Thymus (tissue), 11 donors: Measurements from ENCODE around the gene FTO. TPM values are rescaled to one million over a fixed set of nuclear protein-coding genes. Genes with fewer than 3 reads are reported as not detected.

Source experiments
- DNase-seq, 9 donors: peaks; one replicate each; pipeline ENCODE4 v3.0.0-alpha.2; 2013; ENCODE audit warnings: low spot score in 9 of 9, low read depth in 6 of 9, missing footprints in 1 of 9
- H3K27ac ChIP-seq, 2 donors: one replicate each; pipeline ENCODE4 v1.5.1; 2013; ENCODE audit warnings: control low read depth in 1 of 2, low read depth in 1 of 2, low read length in 1 of 2, mild to moderate bottlenecking in 1 of 2, moderate library complexity in 1 of 2
- H3K27me3 ChIP-seq, 2 donors: one replicate each; pipeline ENCODE4 v1.5.1; 2013; ENCODE audit warnings: low read length in 1 of 2; ENCODE audit not compliant: control insufficient read depth in 2 of 2, insufficient read depth in 1 of 2
- H3K36me3 ChIP-seq, 2 donors: one replicate each; pipeline ENCODE4 v1.5.1; 2013; ENCODE audit warnings: low read length in 1 of 2, mild to moderate bottlenecking in 1 of 2, moderate library complexity in 1 of 2; ENCODE audit not compliant: control insufficient read depth in 2 of 2, insufficient read depth in 2 of 2
- H3K4me1 ChIP-seq, 2 donors: one replicate each; pipeline ENCODE4 v1.5.1; 2013; ENCODE audit warnings: low read length in 2 of 2; ENCODE audit not compliant: control insufficient read depth in 2 of 2, insufficient read depth in 2 of 2
- H3K4me3 ChIP-seq, 2 donors: one replicate each; pipeline ENCODE4 v1.5.1; 2013; ENCODE audit warnings: low read length in 2 of 2, control low read depth in 1 of 2, mild to moderate bottlenecking in 1 of 2
- H3K9me3 ChIP-seq, 2 donors: one replicate each; pipeline ENCODE4 v1.5.1; 2013; ENCODE audit warnings: low read length in 1 of 2, mild to moderate bottlenecking in 1 of 2; ENCODE audit not compliant: control insufficient read depth in 2 of 2, insufficient read depth in 1 of 2
- WGBS: extraction: QIAGEN DNeasy Blood & Tissue Kit; methylation state at CpG from one replicate; pipeline ENCODE4 v1.1.7; 2013; 5-methylcytosine and 5-hydroxymethylcytosine counted together
- polyA plus RNA-seq: library from polyadenylated mRNA; stranded (reverse); fragments of 200-250 nt; gene quantifications from one replicate; pipeline ENCODE4 v1.2.3, GENCODE V29; 2013
- total RNA-seq: library from RNA; stranded (reverse); fragments of 120-200 nt; gene quantifications from one replicate; pipeline ENCODE4 v1.2.4, GENCODE V29; 2013
- donor health status: healthy.

FTO gene
- total and polyA plus RNA-seq, 2 donors = 13.7 to 34.5 TPM

DNA sequence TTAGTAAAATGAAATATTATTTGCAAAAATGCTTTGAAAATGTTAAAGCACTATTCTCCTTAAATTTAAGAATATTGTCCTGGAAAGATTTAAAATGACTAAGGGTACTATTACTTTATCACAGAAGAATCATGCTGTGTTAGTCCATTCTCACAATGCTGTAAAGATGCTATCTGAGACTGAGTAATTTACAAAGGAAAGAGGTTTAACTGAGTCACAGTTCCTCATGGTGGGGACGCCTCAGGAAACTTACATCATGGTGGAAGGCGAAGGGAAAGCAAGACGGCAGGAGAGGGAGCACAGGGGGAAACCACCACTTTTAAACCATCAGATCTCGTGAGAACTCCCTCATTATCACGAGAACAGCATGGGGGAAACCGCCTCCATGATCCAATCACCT lies 337.0 kb downstream of the FTO start:
- no peak overlapping the region for H3K4me3 ChIP-seq
- WGBS = 98% methylated on average over 6 of the region's 6 CpGs
- H3K4me1 ChIP-seq = no peaks in the 10 kb centered on the region
- no peak overlapping the region for H3K27ac ChIP-seq
- no peaks in the 10 kb centered on the region for H3K27me3 ChIP-seq
- peaks cover 0 to 4% of the 10 kb centered on the region in 2 donors for H3K9me3 ChIP-seq
- H3K36me3 ChIP-seq = no peaks in the 10 kb centered on the region
- no peak for DNase-seq

DNA sequence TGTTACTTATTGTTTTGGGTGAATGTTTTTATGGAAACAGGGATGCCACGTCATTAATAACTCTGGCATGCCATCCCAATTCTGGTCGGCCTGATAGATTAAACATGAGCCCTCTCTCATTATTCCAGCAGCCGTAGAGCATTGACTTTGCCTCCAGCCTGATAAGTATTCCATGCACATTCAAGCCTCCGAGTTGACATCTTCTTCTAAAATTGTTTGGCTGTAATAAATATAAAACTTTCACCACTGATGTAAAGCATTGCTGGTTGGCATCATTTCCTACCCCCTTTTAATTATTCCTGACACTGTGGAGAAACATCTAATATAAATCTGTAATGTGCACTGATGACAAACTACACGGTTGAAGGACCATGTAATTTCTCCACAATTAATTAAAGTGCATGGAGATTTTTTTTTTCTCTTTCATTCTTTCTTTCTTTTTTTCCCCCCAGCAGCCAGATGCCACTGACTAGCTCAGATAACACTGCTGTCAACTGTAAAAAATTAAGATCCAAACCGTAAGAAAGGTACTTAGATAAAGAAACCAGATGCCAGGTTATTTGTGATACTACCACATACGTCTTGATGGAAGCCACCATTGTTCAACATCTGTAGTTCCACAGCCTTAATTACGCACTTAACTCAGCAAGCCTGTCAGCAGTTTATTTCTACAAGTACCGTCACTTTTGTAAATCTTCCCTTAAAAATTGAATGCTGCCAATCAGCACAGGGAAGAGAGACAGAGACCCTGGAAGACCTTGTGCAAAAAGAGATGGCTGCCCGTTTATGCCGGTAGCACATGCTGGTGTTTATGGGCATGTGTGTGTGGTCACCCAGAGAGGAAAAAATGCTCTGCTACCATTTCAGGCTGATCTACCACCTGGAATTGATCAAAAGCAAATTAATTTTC lies 344.9 kb downstream of the FTO start:
- WGBS = 83% methylated on average over 11 of the region's 11 CpGs
- Histone ChIP-seq H3K27ac (peak overlapping the region in 1 of 2 donors; percentile 80), H3K4me1 (peaks cover 7 to 40% of the 10 kb centered on the region in 2 donors), H3K4me3 (no peak overlapping the region), H3K9me3 (no peaks in the 10 kb centered on the region), H3K36me3 (no peaks in the 10 kb centered on the region), H3K27me3 (no peaks in the 10 kb centered on the region)
- peak in 1 of 9 donors; percentile 12 for DNase-seq

DNA sequence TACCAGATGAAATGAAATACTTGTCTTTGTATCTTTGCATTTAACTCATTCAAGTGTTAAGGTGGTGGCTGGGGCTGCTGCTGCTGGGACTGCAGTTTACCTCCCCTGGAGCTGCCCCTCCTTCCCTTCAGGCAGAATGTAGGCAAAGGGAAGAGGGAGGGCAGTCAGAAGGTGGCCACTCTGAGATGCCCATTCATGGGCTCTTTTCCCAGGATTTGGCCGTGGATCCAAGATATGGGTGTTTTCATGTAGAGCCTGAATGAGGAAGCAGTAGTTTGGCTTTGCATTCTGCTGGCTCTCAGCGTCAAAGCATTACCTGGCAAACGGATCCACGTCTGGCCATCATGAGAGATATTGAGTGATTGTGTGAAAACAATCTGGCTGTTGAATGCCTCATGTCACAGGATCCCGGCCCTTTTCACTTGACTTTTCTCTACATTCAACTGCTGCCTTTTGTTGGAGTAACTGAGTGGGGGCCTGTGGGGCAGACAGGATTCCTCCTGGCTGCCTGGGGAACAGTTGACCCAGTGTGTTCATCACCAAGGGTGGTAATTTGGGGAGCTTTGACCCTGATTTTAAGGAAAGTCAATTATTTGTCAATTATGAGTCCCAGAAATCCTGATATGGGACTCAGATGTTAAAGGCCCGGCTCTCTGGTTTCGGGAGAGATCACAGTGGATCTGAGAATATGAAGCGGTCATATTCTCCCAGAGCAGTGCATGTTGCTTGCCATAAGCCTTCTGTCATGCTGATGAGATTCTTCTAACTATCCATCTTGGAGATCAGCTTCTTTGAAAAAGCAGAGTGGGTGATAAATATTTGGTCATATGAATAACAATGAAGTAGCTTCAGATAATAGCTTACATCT lies 345.9 kb downstream of the FTO start:
- peaks cover 7 to 44% of the 10 kb centered on the region in 2 donors for H3K4me1 ChIP-seq
- H3K9me3 ChIP-seq = no peaks in the 10 kb centered on the region
- DNase-seq = peak in 1 of 9 donors; percentile 22
- no peaks in the 10 kb centered on the region for H3K36me3 ChIP-seq
- no peaks in the 10 kb centered on the region for H3K27me3 ChIP-seq
- WGBS = 76% methylated on average over 8 of the region's 8 CpGs
- no peak overlapping the region for H3K4me3 ChIP-seq
- H3K27ac ChIP-seq = peak overlapping the region in 1 of 2 donors; percentile 80

DNA sequence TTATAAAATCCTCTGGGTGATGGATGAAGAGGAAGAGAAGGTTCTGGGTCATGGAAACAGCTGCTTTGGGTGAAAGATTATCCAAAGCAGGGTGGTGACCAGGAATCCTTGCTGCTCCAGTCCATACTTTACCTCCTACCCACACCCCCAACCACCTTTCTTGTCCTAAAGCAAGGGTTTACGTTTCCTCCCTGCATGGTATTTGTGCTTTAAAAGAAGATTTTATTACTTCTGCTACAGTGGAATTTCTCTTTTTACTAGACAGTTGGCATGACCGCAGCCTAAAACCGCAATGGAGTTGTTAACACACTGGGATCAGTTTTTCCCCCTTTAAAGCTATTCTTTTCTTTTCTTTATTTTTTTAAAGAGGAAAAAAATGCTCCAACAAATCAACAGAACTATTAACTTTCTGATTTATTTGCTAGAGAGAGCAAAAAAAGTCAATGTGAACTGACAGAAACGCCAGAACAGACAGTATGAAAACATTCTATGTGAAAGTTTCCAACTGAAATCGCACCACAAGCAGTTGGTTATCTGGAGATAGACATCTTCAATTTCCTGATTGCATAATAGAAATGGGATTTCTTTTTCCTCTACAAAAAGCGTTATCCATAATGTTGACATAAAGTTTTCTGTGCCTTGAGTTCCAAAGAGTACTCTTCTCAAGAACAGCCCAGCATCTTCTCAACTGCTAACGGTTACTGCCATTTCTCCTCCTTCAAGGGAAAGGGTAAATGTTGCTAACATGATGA lies 346.7 kb downstream of the FTO start:
- Histone ChIP-seq H3K27me3 (no peaks in the 10 kb centered on the region), H3K4me1 (peaks cover 7 to 44% of the 10 kb centered on the region in 2 donors), H3K9me3 (no peaks in the 10 kb centered on the region), H3K4me3 (no peak overlapping the region), H3K27ac (peak overlapping the region in 1 of 2 donors; percentile 80), H3K36me3 (no peaks in the 10 kb centered on the region)
- WGBS = 35% methylated on average over 7 of the region's 7 CpGs
- DNase-seq = peak in 5 of 9 donors; percentile 20 to 70 (median 31)

DNA sequence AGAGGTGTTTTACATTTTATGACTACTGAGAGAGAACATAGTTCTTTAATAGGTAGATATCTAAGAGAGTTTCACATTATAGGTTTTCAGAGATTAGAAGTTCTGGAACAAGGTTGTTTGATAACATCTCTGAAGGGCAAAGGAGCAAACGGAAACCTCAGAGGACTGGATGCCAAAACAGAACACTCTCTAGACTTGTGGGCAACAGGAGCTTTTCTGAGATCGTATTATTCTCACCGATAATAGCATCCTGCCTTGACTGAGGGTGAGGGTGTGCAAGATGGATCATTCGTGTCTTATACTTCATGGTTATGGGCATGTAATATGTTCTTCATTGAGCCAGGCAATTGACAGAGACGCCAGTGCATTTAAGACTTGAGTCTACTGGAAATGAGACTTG lies 347.9 kb downstream of the FTO start:
- Histone ChIP-seq H3K36me3 (no peaks in the 10 kb centered on the region), H3K27me3 (no peaks in the 10 kb centered on the region), H3K27ac (peak overlapping the region in 1 of 2 donors; percentile 80), H3K9me3 (no peaks in the 10 kb centered on the region), H3K4me1 (peaks cover 7 to 44% of the 10 kb centered on the region in 2 donors), H3K4me3 (no peak overlapping the region)
- DNase-seq = peak in 1 of 9 donors; percentile 44
- WGBS = 39% methylated on average over 5 of the region's 5 CpGs

DNA sequence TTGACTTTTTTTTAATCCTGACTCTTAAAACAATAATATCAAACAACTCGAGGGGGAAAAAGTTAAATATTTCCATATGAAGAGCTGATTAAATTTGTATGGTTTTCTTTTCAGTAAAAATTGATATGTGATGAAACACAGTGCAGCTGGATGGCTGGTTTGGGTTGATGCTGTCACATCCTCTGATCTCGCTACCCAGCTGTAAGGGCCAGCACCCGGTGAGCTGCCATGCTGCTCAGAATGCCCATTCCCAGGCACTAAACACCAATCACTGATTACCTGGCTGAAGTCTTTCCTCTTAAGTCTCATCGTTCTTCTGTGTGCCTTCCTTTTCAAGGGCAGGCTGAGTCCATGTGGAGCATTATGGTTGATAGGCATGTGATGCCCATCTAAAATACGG lies 348.3 kb downstream of the FTO start:
- Histone ChIP-seq H3K9me3 (no peaks in the 10 kb centered on the region), H3K27me3 (no peaks in the 10 kb centered on the region), H3K36me3 (no peaks in the 10 kb centered on the region), H3K4me3 (no peak overlapping the region), H3K4me1 (peaks cover 7 to 44% of the 10 kb centered on the region in 2 donors), H3K27ac (peak overlapping the region in 1 of 2 donors; percentile 80)
- 59% methylated on average over 5 of the region's 5 CpGs for WGBS
- DNase-seq = peak in 1 of 9 donors; percentile 20

DNA sequence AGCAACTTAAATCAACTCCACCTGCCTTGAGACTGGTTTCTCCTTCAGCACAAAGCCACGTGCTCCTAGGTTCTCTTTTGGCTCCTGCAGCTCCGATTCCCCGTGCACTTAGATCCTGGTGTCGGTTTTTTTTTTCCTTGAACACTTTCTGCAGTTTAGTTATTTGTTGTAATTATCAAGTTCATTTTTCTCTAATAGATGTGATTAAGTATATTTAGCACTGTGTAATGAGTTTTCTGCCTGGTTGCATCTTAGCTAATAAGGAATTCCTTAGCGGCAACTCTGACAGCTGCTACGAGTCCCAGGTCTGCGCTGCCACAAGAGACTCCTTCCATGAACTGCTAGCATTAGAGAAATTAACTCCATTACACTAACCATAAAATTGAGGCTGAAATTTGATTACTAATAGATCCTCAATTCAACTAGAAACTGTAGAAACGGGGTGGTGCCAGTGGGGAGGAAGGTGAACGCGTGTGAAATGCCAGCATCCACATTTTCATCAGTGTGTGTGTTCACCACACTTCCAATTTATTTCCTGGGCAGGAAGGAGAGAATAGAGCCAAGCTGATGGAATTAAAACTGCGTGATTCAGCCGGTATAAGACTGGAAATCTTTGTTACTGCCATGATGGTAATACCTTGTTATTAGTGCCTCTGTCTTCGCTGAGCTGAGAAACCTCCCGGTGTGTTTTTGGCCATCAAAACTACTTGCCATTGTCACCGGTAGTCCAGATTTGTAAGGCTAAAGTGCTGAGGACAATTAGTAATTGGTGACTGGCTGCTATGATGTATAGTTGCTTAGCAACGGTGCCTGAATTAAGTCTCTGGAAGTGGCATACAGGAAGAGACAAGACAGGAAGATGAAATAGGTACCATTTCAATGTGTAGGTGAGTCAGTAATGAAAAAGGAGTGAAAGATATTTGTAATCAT lies 350.2 kb downstream of the FTO start:
- Histone ChIP-seq H3K27me3 (no peaks in the 10 kb centered on the region), H3K4me1 (peaks cover 7 to 43% of the 10 kb centered on the region in 2 donors), H3K4me3 (no peak overlapping the region), H3K9me3 (no peaks in the 10 kb centered on the region), H3K27ac (no peak overlapping the region), H3K36me3 (no peaks in the 10 kb centered on the region)
- no peak for DNase-seq
- 95% methylated on average over 16 of the region's 16 CpGs for WGBS

DNA sequence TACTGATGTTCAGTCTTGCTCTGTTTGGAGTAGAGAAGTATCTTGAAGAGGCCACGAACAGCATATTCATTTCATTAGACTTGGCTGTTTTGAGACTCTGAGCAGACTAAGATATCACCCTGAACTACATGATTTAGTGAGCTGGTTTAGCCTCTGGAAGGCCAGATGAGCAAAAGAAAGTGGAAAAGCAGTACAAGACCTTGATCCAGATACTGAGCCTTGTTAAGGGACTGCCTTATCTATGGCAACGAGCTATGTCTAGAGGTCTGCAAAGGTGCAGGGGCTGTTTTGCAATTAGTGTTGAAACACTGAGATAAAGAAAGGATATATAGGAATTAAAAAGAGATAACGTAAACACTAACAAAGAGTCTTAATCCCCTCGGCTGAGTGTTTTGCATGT lies 351.2 kb downstream of the FTO start:
- Histone ChIP-seq H3K4me3 (no peak overlapping the region), H3K27me3 (no peaks in the 10 kb centered on the region), H3K4me1 (peaks cover 7 to 33% of the 10 kb centered on the region in 2 donors), H3K9me3 (no peaks in the 10 kb centered on the region), H3K36me3 (no peaks in the 10 kb centered on the region), H3K27ac (no peak overlapping the region)
- no peak for DNase-seq
- 98% methylated on average over 4 of the region's 4 CpGs for WGBS
